ENCODE results near the gene PJA1.

The PJA1 gene

DNA sequence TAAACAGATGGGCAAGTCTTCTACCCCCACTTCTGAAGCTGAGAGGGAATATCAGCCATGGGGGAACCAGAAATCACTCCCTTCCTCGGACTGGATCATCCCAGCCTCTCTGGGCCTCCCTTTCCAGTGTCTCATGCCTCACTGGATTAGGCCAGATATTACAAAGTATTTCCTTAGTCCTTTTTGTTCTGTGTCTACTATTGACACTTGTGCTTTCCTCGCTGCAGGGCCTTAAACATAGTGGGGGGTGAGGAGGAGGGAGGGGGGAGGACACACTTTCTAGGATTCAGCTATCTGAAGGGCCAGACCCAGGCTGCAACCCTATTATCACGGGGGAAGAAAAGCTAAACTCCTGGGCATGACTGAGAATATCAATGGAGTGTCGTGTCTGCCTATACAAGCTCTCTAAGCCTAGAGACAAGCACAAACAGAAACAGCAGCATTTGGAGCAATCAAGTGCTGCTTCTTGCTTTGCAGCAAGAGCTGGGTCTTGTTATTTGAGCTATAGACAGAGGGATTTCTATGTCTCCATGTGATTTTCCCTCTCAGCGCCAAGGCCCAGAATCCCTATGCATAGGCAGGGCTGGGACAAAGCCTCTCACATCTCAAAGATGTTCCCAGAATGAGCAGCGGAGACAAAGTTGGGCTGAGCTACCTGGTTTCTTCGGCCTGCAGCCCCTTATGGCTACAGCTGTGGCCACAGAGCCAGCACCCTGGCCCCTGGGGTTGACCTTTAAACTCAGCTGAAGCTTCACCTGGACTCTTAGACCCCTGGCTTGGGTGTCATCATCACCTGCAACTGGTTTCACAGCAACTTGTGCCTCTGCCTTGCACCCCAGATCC, 20.2 kb downstream of the PJA1 start:
- TF ChIP-seq SIN3A (IDR thresholded peaks at IDR 0.05; ENCODE audit: borderline replicate concordance, insufficient read depth, low read length): no peak
- TF ChIP-seq POLR2AphosphoS5 (IDR thresholded peaks at IDR 0.05; ENCODE audit: low read depth, low read length): no peak
- no peak for TF ChIP-seq TAF1 (IDR thresholded peaks at IDR 0.05; ENCODE audit: borderline replicate concordance, insufficient read depth, low read length)
- TF ChIP-seq, protein P1, sequence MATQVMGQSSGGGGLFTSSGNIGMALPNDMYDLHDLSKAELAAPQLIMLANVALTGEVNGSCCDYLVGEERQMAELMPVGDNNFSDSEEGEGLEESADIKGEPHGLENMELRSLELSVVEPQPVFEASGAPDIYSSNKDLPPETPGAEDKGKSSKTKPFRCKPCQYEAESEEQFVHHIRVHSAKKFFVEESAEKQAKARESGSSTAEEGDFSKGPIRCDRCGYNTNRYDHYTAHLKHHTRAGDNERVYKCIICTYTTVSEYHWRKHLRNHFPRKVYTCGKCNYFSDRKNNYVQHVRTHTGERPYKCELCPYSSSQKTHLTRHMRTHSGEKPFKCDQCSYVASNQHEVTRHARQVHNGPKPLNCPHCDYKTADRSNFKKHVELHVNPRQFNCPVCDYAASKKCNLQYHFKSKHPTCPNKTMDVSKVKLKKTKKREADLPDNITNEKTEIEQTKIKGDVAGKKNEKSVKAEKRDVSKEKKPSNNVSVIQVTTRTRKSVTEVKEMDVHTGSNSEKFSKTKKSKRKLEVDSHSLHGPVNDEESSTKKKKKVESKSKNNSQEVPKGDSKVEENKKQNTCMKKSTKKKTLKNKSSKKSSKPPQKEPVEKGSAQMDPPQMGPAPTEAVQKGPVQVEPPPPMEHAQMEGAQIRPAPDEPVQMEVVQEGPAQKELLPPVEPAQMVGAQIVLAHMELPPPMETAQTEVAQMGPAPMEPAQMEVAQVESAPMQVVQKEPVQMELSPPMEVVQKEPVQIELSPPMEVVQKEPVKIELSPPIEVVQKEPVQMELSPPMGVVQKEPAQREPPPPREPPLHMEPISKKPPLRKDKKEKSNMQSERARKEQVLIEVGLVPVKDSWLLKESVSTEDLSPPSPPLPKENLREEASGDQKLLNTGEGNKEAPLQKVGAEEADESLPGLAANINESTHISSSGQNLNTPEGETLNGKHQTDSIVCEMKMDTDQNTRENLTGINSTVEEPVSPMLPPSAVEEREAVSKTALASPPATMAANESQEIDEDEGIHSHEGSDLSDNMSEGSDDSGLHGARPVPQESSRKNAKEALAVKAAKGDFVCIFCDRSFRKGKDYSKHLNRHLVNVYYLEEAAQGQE (IDR thresholded peaks at IDR 0.05; ENCODE audit: insufficient read depth in 1 of 2, low read depth in 2 of 2, low read length in 2 of 2): no peak
- TF ChIP-seq FOXP2 (optimal IDR thresholded peaks at IDR 0.05; ENCODE audit: borderline replicate concordance, extremely low read depth, extremely low read length, insufficient read depth): no peak

DNA sequence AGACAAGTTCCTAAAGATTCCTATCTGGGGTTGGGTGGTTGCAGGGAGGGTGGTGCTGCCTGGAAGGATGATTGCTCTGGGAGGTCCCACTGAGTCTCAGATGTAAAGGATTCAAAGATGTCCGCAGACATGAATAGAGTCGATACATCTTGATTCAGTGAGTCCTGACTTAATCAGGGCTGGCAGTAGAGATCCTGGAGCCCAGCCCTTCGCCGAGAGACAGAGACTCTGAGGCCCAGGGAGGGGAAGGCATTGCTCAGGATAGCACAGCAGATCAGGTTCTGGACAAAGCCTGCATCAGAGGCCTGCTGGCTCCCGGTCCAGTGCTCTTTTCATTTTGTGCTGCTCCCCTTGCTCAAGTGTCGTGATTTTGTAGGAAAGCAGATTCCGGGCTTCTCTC, 21.7 kb downstream of the PJA1 start:
- TF ChIP-seq POLR2AphosphoS5 (IDR thresholded peaks at IDR 0.05; ENCODE audit: low read depth, low read length): no peak
- no peak for TF ChIP-seq FOXP2 (optimal IDR thresholded peaks at IDR 0.05; ENCODE audit: borderline replicate concordance, extremely low read depth, extremely low read length, insufficient read depth)
- no peak for TF ChIP-seq SIN3A (IDR thresholded peaks at IDR 0.05; ENCODE audit: borderline replicate concordance, insufficient read depth, low read length)

DNA sequence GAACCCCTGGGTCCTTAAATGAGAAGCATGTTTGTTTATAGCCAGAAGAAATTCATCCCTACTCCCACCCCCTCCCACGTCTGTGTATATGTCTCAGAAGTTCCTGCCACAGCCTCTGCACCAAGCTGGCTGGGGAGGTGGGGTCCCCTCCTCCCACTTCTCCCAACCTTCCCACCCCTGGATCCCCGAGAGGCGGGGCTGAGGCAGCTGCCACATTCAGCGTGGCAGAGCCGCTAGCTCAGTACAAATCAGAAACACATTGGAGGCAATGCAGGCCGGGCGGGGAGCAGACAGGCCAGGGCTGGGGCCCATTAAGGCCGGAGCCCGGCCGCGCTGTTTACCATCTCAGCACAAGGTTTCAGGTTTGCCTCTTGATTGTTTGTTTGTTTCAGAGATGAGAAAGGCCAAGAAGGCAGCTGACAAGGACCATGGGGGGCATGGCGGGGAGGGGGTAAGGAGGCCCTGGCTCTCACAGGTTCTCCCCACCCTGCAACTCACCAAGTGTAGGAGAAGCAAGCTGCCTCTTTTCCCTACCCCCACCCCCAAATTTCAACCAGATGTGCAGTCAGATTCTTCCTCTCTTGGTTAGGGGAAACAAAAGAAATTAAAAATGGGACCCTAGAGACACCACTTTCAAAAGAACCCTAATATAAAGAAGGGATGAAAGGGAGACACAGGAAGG, 22.3 kb downstream of the PJA1 start:
- TF ChIP-seq TAF1 (IDR thresholded peaks at IDR 0.05; ENCODE audit: borderline replicate concordance, insufficient read depth, low read length) (no peak), FOXP2 (optimal IDR thresholded peaks at IDR 0.05; ENCODE audit: borderline replicate concordance, extremely low read depth, extremely low read length, insufficient read depth) (no peak), SIN3A (IDR thresholded peaks at IDR 0.05; ENCODE audit: borderline replicate concordance, insufficient read depth, low read length) (no peak), POLR2AphosphoS5 (IDR thresholded peaks at IDR 0.05; ENCODE audit: low read depth, low read length) (no peak)
- TF ChIP-seq, protein P1 (IDR thresholded peaks at IDR 0.05; ENCODE audit: insufficient read depth in 1 of 2, low read depth in 2 of 2, low read length in 2 of 2): no peak

DNA sequence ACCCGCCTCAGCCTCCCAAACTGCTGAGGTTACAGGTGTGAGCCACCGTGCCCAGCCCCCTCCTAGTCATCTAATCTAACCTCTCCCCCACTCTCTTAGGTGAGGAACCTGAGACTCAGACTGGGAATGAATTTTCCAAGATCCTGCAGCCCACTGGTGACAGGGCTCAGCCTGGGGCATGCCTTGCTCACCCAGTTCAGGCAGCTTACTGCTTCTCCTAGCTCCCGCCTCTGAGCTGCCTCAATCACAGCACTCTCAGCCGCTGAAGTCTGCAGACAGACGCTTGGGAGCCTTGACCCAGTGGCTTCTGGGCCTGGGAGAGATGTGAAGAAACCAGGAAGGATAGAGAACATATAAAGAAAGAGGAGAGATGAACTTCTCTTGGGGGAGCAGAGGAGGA, 24.4 kb downstream of the PJA1 start:
- TF ChIP-seq TAF1 (IDR thresholded peaks at IDR 0.05; ENCODE audit: borderline replicate concordance, insufficient read depth, low read length) (no peak), FOXP2 (optimal IDR thresholded peaks at IDR 0.05; ENCODE audit: borderline replicate concordance, extremely low read depth, extremely low read length, insufficient read depth) (no peak), POLR2AphosphoS5 (IDR thresholded peaks at IDR 0.05; ENCODE audit: low read depth, low read length) (no peak), SIN3A (IDR thresholded peaks at IDR 0.05; ENCODE audit: borderline replicate concordance, insufficient read depth, low read length) (no peak)
- TF ChIP-seq, protein P1 (IDR thresholded peaks at IDR 0.05; ENCODE audit: insufficient read depth in 1 of 2, low read depth in 2 of 2, low read length in 2 of 2): no peak

DNA sequence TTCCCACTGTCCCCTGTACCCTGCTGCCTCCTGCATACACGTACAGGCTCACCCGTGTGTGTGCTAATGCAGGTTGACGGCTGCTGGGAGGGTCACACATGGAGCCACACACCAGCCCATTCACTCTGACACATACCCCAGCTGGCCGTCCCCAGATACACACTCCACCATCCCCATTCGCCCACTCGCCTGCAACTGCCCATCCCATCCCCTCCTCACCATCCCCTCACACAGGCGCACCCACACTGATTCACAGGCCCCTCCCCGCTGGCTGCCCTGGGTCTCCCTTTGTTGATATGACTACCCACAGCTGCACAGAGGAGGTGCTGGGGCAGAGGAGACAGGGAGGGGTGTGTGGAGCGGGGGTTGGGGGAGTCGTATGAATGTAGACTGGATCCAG, 25.7 kb downstream of the PJA1 start:
- TF ChIP-seq TAF1 (IDR thresholded peaks at IDR 0.05; ENCODE audit: borderline replicate concordance, insufficient read depth, low read length): no peak
- no peak for TF ChIP-seq SIN3A (IDR thresholded peaks at IDR 0.05; ENCODE audit: borderline replicate concordance, insufficient read depth, low read length)
- TF ChIP-seq FOXP2 (optimal IDR thresholded peaks at IDR 0.05; ENCODE audit: borderline replicate concordance, extremely low read depth, extremely low read length, insufficient read depth): no peak
- TF ChIP-seq, protein P1 (IDR thresholded peaks at IDR 0.05; ENCODE audit: insufficient read depth in 1 of 2, low read depth in 2 of 2, low read length in 2 of 2): no peak
- TF ChIP-seq POLR2AphosphoS5 (IDR thresholded peaks at IDR 0.05; ENCODE audit: low read depth, low read length): no peak
